Measurements from ENCODE around the gene GRIK3.

GRIK3 gene

GRCh38 chr1:37051346-37051745 is 17.0 kb upstream of the GRIK3 start:
- no peak for DNase-seq (ENCODE audit: low read depth, low spot score)
- H3K27ac ChIP-seq, result no peak overlapping the region

DNA sequence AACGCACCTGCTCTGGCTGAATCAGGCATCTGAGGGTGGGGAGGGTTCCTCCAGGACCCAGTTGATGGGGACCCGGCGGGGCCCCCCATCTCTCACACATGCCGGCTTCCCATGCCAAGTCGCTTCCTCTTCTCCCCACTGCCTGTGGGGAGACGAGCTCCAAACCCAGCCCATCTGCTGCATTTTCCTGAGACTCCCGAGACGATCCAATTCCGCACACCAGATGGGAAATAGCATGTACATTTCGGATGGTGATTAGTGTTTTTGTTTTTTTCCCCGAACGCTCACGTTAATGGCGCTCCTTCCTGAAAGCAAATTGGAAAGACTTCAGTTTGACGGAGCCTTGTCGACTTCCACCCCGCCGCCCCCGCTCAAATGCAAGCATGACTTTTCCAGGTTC is 13.2 kb upstream of the GRIK3 start:
- no peak overlapping the region for H3K27ac ChIP-seq
- no peak for DNase-seq (ENCODE audit: low read depth, low spot score)

GRCh38 chr1:37043101-37043500 is 8.8 kb upstream of the GRIK3 start:
- no peak for DNase-seq (ENCODE audit: low read depth, low spot score)
- no peak overlapping the region for H3K27ac ChIP-seq

DNA sequence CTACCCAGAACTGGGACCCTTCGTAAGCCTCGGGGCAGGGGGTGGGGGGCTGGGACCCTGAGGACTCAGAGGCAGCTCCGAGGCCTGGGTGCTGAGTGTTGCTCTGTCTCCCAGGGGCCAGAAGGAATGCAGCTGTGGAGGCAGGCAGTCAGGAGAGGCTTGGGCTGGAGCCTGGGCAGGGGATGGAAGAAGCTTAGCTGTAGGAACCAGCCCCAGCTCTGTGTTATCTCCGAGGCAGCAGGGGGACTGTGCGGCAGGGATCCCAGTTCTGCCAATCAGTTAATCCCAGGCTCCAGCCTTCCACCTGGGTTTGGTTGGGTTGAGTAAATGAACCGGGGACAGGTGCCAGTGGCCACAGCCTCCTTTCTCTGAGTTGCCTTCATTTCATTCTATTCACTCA is 8.2 kb upstream of the GRIK3 start:
- DNase-seq (ENCODE audit: low read depth, low spot score), result no peak
- H3K27ac ChIP-seq, result no peak overlapping the region

DNA sequence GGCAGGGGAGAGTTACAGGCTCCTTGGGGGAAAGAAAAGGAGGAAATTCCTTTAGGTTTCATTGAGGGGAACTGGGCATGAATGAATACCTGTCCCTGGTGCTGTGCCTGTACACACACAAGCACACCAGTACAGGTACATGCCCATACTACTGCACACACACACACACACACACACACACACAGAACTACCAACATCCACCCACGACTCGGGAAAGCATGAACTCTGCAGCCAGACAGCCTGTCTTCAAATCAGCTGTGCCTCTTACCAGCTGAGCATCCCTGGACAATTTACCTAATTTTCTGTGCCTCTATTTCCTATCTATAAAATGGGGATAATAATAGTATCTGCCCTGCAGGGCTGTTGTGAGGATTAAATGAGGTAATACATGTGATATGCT is 7.2 kb upstream of the GRIK3 start:
- no peak for DNase-seq (ENCODE audit: low read depth, low spot score)
- no peak overlapping the region for H3K27ac ChIP-seq

DNA sequence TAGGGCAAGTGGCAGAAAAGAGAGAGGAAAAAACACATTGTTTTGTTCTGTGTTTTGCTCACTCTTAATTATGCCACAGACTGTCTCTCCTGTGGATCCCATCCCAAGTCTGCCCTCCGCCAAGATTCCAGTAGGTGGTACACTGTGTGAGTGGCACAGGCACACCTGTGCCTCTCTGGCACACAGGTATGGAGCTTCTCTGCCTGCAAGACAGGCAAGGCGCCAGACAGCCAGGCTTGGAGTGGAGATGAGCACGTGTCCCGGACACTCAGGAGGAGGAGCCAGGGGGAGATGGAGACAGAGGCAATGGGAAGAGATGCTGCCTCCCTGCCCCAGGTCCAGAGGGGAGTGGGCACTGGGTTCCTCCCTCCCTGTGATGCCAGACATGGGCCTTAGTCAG is 6.5 kb upstream of the GRIK3 start:
- H3K27ac ChIP-seq, result no peak overlapping the region
- no peak for DNase-seq (ENCODE audit: low read depth, low spot score)

GRCh38 chr1:37040261-37040660 is 5.9 kb upstream of the GRIK3 start:
- H3K27ac ChIP-seq, result no peak overlapping the region
- DNase-seq (ENCODE audit: low read depth, low spot score), result no peak

GRCh38 chr1:37038227-37039093 is 4.1 kb upstream of the GRIK3 start:
- DNase-seq (ENCODE audit: low read depth, low spot score), result no peak
- no peak overlapping the region for H3K27ac ChIP-seq

DNA sequence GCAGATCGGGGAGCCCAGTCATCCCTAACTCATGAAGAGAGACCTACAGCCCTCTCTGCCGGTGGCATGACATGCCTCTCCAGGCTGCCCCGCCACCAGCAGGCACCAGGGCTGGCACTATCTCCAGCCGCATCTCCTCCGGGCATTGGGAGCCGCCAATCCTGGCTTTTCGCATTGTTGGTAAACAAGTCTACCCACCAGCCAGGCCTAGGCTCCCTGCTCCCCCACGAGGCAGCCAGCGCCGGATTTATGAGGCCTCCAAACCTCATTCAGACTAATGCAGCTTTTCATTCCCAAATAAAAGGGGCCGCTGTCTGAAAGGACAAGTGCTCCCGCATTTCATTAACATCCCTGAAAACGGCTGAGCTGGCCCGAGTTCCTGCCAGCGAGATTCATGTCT is 3.4 kb upstream of the GRIK3 start:
- DNase-seq (ENCODE audit: low read depth, low spot score), result no peak
- H3K27ac ChIP-seq, result no peak overlapping the region

GRCh38 chr1:37036667-37037053 is 2.3 kb upstream of the GRIK3 start:
- no peak overlapping the region for H3K27ac ChIP-seq
- no peak for DNase-seq (ENCODE audit: low read depth, low spot score)

- H3K27ac ChIP-seq, result no peak overlapping the region
- DNase-seq (ENCODE audit: low read depth, low spot score), result no peak
Observed at GRCh38 chr1:37035796-37036666, 1.7 kb upstream of the GRIK3 start.

- DNase-seq (ENCODE audit: low read depth, low spot score), result no peak
- H3K27ac ChIP-seq, result no peak overlapping the region
Observed at GRCh38 chr1:37035014-37035691, 838 bp upstream of the GRIK3 start.

- no peak overlapping the region for H3K27ac ChIP-seq
- DNase-seq (ENCODE audit: low read depth, low spot score), result no peak
Observed at GRCh38 chr1:37033355-37034101, 787 bp downstream of the GRIK3 start.

DNA sequence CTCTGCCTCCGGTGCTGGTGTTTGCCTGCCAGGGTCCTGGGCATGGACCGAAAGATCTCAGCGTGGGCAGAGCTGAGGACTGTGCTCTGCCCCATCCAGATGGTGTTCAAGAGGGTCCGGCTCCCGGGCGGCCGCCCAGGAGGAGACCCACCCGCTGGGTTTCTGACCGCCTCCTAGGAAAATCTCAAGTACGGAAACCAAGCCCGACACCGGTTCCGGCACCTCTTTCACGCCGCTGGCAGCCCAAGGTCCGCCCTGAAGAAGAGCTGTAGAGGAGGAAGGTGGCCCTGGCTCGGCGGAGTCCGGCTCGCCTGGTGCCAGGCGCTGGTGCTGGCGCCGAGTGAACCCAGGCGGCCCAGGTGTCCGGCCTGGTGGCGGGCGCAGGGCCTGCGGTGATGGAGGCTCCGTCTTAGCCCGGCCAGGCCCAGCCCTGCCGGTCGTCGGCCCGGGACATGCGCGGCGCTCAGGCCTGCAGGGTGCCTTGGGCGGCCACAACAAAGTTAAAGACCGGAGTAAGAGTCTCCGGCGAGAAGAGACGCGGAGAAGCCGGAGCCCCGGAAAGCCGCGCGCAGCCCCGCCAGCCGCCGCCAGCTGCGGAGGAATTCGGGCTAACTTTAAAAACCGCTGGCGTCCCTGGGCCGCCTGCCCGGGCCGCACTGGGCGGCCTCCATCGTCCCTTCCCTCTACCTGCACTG is 1.5 kb downstream of the GRIK3 start:
- H3K27ac ChIP-seq, result no peak overlapping the region
- DNase-seq (ENCODE audit: low read depth, low spot score), result no peak

DNA sequence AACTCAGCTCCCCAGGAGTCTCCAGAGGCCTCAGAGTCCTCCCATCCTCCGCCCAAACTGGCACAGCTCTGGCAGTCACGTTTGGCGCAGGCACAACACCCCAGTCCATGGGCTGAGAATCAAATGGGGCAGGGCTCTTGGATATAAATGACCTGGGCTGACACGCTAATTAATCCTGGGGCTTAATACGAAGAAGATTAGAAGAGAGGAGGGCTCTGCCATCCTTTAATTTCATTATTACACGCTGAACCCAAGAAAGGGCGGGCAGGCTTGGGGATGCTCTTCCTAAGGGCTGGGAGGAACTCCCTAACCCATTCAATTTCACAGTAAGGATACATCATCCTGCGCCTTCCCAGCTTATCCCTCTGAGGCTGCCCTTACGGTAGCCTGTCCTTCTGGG is 2.4 kb downstream of the GRIK3 start:
- H3K27ac ChIP-seq, result no peak overlapping the region

GRCh38 chr1:37031429-37031828 is 2.9 kb downstream of the GRIK3 start:
- H3K27ac ChIP-seq, result no peak overlapping the region
- no peak for DNase-seq (ENCODE audit: low read depth, low spot score)

More for the DNA sequence above, 2.4 kb downstream of the GRIK3 start:
- no peak for DNase-seq (ENCODE audit: low read depth, low spot score)

DNA sequence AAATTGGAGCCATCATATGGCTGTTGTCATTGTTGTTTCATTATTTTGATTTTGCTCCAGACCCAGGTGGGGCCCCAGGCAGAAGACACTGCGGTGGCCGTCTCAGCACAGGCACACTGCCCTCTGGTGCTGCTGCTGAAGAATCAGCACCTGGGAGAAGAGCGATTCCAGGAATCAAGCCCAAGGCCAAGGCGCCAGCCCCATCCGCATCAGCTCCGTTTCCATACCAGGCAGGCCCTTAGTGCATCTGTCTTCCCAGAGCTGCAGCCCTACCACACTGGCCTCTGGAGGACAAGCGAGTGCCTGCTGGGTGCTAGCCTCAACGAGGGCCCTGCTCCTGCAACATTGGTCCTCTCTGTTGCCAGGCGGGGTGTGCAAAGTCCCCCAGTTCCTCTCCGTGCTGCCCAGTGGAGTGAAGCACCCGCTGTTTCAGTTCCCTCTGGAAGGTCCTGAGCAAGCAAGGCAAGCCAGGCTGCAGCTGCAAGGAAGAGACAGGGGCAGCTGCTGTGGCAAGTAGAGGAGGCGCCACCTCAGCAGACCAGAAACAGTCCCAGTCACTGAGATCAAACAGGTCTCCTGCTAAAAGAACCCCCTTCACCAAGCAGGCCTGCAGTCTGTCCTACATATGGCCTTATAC is 5.2 kb downstream of the GRIK3 start:
- H3K27ac ChIP-seq, result no peak overlapping the region
- DNase-seq (ENCODE audit: low read depth, low spot score), result no peak

DNA sequence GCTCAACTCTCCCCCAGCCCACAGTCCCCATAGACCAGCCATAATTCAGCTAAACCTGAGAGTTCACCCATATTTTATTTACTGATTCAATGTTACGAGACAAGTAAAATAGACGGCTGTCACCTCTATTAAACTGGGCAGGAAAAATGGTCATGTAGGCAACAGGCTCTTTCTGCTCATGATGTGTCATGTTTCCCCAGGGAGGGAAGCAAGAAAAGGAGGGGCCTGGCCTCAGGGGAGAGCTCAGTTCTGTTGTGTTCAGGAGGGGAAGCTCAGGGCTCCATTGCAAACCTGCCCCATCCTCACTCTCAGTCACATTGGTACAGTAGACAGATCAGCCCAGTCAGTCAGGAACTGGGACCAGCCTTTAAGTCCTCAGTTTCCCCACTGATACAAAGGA is 12.8 kb downstream of the GRIK3 start:
- no peak overlapping the region for H3K27ac ChIP-seq
- DNase-seq (ENCODE audit: low read depth, low spot score), result no peak

- no peak for DNase-seq (ENCODE audit: low read depth, low spot score)
- H3K27ac ChIP-seq, result no peak overlapping the region
Observed at GRCh38 chr1:37020653-37021277, 13.6 kb downstream of the GRIK3 start.

Data from epithelial cell of prostate (primary cell).